ENCODE data around the gene DHRS2.
"Not testable (repeated sequence)": the region's sequence is repeated elsewhere in the genome, so short reads cannot be mapped to it uniquely, and the experiment has no call there.

Gene DHRS2

DNA sequence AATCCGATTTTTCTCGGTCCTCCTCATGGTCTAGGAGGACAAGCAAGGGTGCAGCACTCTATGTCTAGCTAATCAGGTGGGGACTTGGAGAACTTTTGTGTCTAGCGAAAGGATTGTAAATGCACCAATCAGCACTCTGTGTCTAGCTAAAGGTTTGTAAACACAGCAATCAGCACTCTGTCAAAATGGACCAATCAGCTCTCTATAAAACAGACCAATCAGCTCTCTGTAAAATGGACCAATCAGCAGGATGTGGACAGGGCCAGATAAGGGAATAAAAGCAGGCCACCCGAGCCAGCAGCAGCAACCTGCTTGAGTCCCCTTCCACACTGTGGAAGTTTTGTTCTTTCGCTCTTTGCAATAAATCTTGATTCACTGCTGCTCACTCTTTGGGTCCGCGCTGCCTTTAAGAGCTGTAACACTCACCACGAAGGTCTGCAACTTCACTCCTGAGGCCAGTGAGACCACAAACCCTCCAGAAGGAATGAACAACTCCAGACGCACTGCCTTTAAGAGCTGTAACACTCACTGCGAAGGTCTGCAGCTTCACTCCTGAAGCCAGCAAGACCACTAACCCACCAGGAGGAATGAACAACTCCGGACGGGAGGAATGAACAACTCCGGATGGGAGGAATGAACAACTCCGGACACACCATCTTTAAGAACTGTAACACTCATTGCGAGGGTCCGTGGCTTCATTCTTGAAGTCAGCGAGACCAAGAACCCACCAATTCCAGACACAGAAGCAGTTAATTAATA lies 1.7 kb downstream of the DHRS2 start:
- not testable (repeated sequence) for H3K4me1 ChIP-seq (ENCODE audit: insufficient read depth, low read length, severe bottlenecking); H3K27me3 ChIP-seq (ENCODE audit: insufficient read depth, low read length); H3K9me3 ChIP-seq (ENCODE audit: low read length); H2AFZ ChIP-seq (ENCODE audit: low read length); H3K9ac ChIP-seq (ENCODE audit: low read length); H3K4me2 ChIP-seq (ENCODE audit: low read length); H3K79me2 ChIP-seq (ENCODE audit: insufficient read depth, low read length); H3K36me3 ChIP-seq (ENCODE audit: insufficient read depth, low read length); H3K9me2 ChIP-seq (ENCODE audit: low read depth, low read length); H3K27ac ChIP-seq (ENCODE audit: low read depth, low read length, poor library complexity, severe bottlenecking); H3F3A ChIP-seq (ENCODE audit: insufficient read depth, low read length); H4K20me1 ChIP-seq (ENCODE audit: insufficient read depth, low read length); H3K4me3 ChIP-seq (ENCODE audit: low read depth, low read length, poor library complexity, severe bottlenecking)

DNA sequence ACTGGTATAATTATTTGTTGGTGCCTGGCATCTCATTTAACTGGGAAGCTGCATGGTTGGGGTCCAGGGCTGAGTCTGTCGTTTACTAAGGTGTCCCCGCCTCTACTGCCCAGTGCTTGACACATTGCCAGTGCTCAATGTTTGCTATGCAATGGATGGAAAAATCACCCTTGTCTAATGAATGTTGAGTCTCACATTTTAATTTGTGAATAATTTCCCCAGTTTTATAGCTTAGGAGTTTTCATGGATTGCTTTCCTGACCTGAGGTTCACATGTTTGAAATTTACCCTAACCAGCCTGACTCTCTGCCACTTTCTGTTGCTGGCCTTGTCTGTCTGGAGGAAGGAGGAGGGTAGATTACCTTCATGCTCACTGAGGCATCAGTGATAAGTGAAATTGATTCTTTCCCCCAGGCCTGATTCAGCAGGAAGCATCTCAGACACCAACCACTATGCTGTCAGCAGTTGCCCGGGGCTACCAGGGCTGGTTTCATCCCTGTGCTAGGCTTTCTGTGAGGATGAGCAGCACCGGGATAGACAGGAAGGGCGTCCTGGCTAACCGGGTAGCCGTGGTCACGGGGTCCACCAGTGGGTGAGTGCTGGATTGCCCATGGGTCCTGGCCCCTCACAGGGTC lies 2.4 kb downstream of the DHRS2 start:
- H3K9ac ChIP-seq (ENCODE audit: low read length), result no peak overlapping the region
- no peaks in the 10 kb centered on the region for H3F3A ChIP-seq (ENCODE audit: insufficient read depth, low read length)
- no peaks in the 10 kb centered on the region for H3K36me3 ChIP-seq (ENCODE audit: insufficient read depth, low read length)
- no peaks in the 10 kb centered on the region for H3K79me2 ChIP-seq (ENCODE audit: insufficient read depth, low read length)
- H3K27ac ChIP-seq (ENCODE audit: low read depth, low read length, poor library complexity, severe bottlenecking), result no peak overlapping the region
- no peak overlapping the region for H3K4me2 ChIP-seq (ENCODE audit: low read length)
- H3K27me3 ChIP-seq (ENCODE audit: insufficient read depth, low read length), result no peaks in the 10 kb centered on the region
- no peaks in the 10 kb centered on the region for H3K9me3 ChIP-seq (ENCODE audit: low read length)
- H2AFZ ChIP-seq (ENCODE audit: low read length), result no peak overlapping the region
- H3K9me2 ChIP-seq (ENCODE audit: low read depth, low read length), result no peaks in the 10 kb centered on the region
- no peak overlapping the region for H3K4me3 ChIP-seq (ENCODE audit: low read depth, low read length, poor library complexity, severe bottlenecking)
- H4K20me1 ChIP-seq (ENCODE audit: insufficient read depth, low read length), result no peaks in the 10 kb centered on the region
- H3K4me1 ChIP-seq (ENCODE audit: insufficient read depth, low read length, severe bottlenecking), result no peaks in the 10 kb centered on the region
- TF ChIP-seq, protein P1, sequence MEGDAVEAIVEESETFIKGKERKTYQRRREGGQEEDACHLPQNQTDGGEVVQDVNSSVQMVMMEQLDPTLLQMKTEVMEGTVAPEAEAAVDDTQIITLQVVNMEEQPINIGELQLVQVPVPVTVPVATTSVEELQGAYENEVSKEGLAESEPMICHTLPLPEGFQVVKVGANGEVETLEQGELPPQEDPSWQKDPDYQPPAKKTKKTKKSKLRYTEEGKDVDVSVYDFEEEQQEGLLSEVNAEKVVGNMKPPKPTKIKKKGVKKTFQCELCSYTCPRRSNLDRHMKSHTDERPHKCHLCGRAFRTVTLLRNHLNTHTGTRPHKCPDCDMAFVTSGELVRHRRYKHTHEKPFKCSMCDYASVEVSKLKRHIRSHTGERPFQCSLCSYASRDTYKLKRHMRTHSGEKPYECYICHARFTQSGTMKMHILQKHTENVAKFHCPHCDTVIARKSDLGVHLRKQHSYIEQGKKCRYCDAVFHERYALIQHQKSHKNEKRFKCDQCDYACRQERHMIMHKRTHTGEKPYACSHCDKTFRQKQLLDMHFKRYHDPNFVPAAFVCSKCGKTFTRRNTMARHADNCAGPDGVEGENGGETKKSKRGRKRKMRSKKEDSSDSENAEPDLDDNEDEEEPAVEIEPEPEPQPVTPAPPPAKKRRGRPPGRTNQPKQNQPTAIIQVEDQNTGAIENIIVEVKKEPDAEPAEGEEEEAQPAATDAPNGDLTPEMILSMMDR (IDR thresholded peaks at IDR 0.05; ENCODE audit: low read length), result no peak
- TF ChIP-seq EZH2 (IDR thresholded peaks at IDR 0.05; ENCODE audit: borderline replicate concordance, low read length), result no peak

DNA sequence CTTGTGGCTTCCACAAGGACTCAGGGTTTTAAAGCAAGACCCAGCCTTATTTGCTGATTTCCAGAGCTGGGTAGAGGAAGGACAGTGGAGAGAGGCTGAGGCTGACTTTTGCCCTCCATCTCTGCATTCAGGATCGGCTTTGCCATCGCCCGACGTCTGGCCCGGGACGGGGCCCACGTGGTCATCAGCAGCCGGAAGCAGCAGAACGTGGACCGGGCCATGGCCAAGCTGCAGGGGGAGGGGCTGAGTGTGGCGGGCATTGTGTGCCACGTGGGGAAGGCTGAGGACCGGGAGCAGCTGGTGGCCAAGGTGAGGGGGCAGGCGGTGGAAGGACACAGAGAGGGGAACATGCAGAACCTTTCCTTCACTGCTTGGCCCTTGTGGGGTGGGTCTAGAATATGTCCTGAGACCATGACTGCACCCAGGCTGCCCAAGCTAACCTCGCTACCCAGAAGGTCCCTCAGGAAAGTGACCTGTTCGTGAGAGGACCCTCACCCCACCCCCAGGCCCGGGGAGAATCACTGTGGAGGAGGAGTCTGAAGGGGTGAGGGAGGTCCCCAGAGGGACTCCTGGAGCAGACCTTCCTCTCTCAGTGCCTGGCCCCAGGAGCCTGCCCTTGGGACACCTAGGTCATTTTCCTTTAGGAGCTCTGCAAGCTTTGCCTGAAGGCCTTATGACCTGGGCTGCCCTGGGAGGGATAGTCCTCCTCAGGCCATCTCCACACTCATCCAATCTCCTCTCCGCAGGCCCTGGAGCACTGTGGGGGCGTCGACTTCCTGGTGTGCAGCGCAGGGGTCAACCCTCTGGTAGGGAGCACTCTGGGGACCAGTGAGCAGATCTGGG lies 3.1 kb downstream of the DHRS2 start:
- no peaks in the 10 kb centered on the region for H3F3A ChIP-seq (ENCODE audit: insufficient read depth, low read length)
- TF ChIP-seq EZH2 (IDR thresholded peaks at IDR 0.05; ENCODE audit: borderline replicate concordance, low read length), result no peak
- TF ChIP-seq, protein P1 (IDR thresholded peaks at IDR 0.05; ENCODE audit: low read length), result no peak
- H3K4me2 ChIP-seq (ENCODE audit: low read length), result no peak overlapping the region
- no peaks in the 10 kb centered on the region for H3K9me3 ChIP-seq (ENCODE audit: low read length)
- H3K4me3 ChIP-seq (ENCODE audit: low read depth, low read length, poor library complexity, severe bottlenecking), result no peak overlapping the region
- H3K36me3 ChIP-seq (ENCODE audit: insufficient read depth, low read length), result no peaks in the 10 kb centered on the region
- H3K27ac ChIP-seq (ENCODE audit: low read depth, low read length, poor library complexity, severe bottlenecking), result no peak overlapping the region
- H4K20me1 ChIP-seq (ENCODE audit: insufficient read depth, low read length), result no peaks in the 10 kb centered on the region
- H2AFZ ChIP-seq (ENCODE audit: low read length), result no peak overlapping the region
- H3K9me2 ChIP-seq (ENCODE audit: low read depth, low read length), result no peaks in the 10 kb centered on the region
- H3K27me3 ChIP-seq (ENCODE audit: insufficient read depth, low read length), result no peaks in the 10 kb centered on the region
- no peak overlapping the region for H3K9ac ChIP-seq (ENCODE audit: low read length)
- no peaks in the 10 kb centered on the region for H3K4me1 ChIP-seq (ENCODE audit: insufficient read depth, low read length, severe bottlenecking)
- no peaks in the 10 kb centered on the region for H3K79me2 ChIP-seq (ENCODE audit: insufficient read depth, low read length)
